Fibroblast of pulmonary artery (primary cell): Measurements from ENCODE around the gene WFS1.

ENCODE experiments used
- DNase-seq: peaks from one replicate; pipeline ENCODE4 v3.0.0-alpha.2; 2010; ENCODE audit warnings: low read depth
- H3K4me3 ChIP-seq: replicated peaks from 2 replicates; pipeline ENCODE4 v1.5.1; 2011; ENCODE audit warnings: low read depth, mild to moderate bottlenecking, control low read depth, low read length, moderate library complexity
- TF ChIP-seq, protein P1 (sequence below): IDR thresholded peaks from 2 replicates; pipeline ENCODE4 v1.5.1; 2011; ENCODE audit warnings: mild to moderate bottlenecking, control low read depth, low read length, inconsistent platforms; ENCODE audit errors: missing control alignments

The WFS1 gene

DNA sequence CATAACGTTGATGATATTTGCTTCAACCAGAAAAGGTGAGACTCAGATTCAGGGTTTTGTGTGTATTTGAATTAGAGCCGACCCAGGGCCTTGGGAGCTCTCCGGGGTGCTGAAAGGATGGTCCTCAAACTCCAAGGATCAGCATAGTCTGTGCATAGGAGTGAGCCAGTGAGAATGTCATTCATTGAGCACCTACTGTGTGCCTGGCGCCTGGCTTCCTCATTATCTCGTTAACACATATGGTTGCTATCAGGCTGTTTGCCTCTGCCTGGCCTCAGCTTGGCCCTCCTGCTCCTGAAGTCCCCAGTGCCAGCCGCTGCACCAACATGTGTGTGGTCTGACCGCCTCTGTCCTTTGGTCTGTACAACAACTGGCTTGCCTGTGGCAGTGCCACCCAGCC, 44.2 kb upstream of the WFS1 start:
- peak; percentile 32 for DNase-seq
- TF ChIP-seq, protein P1, sequence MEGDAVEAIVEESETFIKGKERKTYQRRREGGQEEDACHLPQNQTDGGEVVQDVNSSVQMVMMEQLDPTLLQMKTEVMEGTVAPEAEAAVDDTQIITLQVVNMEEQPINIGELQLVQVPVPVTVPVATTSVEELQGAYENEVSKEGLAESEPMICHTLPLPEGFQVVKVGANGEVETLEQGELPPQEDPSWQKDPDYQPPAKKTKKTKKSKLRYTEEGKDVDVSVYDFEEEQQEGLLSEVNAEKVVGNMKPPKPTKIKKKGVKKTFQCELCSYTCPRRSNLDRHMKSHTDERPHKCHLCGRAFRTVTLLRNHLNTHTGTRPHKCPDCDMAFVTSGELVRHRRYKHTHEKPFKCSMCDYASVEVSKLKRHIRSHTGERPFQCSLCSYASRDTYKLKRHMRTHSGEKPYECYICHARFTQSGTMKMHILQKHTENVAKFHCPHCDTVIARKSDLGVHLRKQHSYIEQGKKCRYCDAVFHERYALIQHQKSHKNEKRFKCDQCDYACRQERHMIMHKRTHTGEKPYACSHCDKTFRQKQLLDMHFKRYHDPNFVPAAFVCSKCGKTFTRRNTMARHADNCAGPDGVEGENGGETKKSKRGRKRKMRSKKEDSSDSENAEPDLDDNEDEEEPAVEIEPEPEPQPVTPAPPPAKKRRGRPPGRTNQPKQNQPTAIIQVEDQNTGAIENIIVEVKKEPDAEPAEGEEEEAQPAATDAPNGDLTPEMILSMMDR = no peak
- H3K4me3 ChIP-seq = no peak overlapping the region

DNA sequence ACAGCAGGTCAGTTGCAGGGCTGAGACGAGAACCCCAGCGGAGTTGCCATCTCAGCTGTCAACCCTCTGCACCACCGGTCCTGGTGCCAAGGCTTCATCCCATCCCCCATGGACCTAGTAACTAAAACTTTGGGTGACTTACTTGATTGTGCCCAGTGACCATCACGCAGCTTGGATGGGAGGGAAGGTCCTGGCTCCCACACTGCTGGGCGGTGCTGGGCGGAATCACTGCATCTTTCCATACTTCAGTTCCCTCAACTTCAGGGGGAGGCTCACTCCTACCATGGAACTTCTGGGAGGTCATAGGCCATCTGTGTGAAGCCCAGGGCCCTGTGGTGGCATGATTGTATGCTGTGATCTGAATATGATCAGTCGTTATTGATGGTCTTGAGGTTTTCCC, 43.1 kb upstream of the WFS1 start:
- no peak overlapping the region for H3K4me3 ChIP-seq

DNA sequence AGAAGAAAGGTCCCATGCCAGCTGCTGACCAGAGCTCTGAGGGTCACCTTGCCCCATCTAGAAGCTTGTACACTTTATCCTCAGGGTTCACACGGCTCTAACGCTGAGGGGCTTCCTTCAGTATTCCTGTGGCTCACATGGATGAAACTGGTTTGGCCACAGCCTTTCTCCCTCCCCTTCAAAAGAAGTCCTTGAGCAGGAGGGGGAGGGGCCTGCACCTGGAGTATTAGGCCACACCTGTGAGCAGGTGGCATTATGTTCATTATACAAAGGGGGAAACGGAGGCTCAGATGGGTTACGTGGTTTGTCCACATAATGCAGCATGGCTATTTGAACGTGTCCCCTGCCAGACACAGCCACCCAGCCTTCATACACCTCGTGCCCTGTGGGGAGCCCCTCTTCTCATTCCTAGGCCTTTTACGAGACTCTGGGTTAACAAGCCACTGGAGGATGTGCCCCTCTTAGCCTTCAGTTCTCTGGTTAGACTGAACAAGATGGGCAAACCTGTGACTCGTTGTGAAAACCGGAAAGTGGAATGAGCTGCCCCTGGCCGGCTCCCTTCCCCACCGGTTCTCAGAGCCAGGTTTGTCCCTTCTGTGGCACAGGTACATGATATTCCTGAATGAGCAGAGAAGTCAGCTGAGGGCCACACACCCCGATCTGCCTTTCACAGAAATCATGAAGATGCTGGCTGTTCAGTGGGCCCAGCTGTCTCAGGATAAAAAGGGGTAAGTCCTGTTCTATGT, 42.1 kb upstream of the WFS1 start:
- TF ChIP-seq, protein P1 = no peak
- no peak overlapping the region for H3K4me3 ChIP-seq
- DNase-seq = no peak

More for the DNA sequence above, 43.1 kb upstream of the WFS1 start:
- TF ChIP-seq, protein P1 = no peak
- DNase-seq = no peak

DNA sequence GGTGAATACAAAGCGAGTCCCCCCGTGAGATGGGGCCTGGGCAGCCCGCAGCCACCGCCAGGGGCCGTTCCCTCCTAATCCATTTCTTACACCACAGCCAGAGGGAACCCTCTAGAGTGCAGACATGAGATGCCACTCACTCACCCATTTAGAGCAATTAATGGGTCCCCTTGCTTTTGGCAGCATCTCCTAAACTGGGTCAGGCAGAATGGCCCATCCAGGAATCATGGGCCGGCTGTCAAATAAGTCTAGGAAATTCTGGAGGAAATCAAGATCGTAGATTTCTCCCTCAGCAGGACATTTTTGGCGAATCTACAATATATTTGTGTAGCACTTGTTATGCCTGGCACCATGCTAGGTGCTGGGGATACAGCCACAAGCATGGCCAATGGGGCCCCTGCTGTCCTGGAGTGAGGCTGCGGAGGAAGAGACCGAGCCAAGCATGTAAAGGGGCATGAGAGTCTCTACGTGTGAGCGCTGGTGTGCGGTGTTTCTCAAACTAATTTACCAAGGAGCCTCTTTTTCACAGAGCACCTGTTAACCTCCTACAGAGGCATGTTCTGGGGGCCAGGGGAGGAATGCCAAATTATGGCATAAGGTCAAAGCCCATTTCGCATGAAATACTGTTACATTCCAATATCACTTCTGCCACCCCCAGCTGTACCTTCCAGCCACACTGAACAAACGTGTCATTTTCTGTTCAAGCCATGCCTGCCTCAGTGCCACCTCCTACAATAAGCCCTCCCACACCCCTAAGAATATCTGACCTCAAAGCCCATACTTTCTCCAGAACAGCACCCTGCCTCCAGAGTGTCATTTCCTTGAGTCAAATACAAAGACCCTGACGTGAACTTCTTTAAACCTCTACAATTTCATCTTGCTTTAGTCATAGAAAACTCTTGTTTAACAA, 41.2 kb upstream of the WFS1 start:
- no peak for DNase-seq

DNA sequence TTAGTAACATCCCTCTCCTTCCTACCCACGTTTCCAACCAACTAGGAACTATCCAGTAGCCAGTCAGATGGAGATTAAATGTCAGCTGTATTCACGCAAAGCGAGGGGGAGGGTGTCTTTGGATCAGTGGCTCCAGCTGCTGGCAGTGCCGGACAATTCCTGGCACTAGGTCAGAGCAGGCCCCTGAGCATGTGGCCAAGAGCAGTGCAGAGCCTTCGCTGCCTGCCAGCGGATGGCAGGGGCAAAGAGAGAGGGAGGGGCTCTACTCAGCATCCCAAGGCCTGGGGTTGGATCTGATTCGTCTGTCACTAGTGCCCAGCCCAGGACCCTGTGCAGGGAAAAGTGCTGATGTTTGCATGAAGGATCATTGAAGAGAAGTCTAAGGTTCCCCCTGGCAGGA, 40.6 kb upstream of the WFS1 start:
- H3K4me3 ChIP-seq = no peak overlapping the region
- TF ChIP-seq, protein P1 = no peak
- DNase-seq = no peak

More for the DNA sequence above, 41.2 kb upstream of the WFS1 start:
- H3K4me3 ChIP-seq = no peak overlapping the region
- TF ChIP-seq, protein P1 = no peak

DNA sequence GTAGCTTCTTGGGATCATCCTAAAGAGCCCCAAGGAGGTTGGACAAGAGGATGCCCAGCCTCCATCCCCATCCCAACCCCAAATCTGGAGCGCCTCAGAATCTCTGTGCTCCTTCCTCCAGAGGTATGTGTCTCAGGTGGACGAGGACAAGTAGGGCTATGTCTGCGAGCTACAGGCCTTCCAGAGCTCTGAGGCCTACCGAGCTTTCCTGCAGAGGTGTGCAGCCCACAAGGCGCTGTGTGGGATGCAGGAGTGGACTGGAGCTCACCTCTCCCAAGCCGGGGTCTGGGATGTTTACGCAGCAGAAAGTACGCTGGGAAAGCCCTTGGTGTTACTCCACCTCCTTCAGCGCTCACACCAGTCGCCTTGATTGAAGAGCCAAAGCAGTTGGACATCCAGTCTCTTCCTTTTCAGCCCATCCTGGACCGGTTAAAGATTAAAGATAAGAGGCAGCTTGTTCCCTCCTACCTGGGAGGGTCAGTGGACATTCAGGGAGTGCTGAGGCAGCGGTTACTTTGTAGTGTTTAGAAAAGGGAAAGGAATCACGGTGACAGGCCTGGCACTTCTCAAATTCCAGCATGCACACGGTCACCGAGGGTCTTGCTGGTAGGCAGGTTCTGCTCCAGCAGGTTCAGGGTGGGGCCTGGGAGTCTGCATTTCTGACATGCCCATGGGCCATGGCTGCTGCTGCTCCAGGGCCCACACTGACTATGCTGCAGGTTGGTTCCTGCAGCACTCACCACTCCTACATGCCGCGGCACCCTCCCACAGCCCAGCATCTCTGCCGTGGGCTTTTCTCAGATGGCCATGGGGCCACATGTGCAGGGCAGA, 39.8 kb upstream of the WFS1 start:
- DNase-seq = no peak
- TF ChIP-seq, protein P1 = no peak
- no peak overlapping the region for H3K4me3 ChIP-seq
